ENCODE data around the gene NRGN.

DNA sequence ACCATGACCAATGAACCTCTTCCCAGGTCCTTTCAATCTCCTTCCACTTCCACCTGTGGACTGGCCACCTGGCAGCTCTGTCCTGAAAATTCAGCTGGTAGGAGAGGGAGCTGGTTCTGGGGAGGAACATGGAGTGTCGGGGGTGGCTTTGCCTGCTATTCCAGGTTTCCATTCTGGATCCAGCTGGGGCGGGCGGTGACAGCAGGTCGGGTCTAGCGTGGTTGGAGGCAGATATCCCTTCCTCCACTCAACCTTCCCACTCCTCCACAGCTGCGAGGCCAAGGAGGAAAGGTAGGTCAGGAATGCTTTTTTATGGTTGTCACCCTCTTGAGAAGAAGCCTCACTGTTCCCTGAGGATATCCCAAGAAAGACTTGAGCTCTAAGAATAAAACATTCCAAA, 3.3 kb downstream of the NRGN start:
- TF ChIP-seq, protein P1, sequence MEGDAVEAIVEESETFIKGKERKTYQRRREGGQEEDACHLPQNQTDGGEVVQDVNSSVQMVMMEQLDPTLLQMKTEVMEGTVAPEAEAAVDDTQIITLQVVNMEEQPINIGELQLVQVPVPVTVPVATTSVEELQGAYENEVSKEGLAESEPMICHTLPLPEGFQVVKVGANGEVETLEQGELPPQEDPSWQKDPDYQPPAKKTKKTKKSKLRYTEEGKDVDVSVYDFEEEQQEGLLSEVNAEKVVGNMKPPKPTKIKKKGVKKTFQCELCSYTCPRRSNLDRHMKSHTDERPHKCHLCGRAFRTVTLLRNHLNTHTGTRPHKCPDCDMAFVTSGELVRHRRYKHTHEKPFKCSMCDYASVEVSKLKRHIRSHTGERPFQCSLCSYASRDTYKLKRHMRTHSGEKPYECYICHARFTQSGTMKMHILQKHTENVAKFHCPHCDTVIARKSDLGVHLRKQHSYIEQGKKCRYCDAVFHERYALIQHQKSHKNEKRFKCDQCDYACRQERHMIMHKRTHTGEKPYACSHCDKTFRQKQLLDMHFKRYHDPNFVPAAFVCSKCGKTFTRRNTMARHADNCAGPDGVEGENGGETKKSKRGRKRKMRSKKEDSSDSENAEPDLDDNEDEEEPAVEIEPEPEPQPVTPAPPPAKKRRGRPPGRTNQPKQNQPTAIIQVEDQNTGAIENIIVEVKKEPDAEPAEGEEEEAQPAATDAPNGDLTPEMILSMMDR (conservative IDR thresholded peaks at IDR 0.05): no peak
- TF ChIP-seq ZFX (IDR thresholded peaks at IDR 0.05): no peak

Data from C4-2B (cell line).